Common myeloid progenitor, CD34-positive (primary cell): ENCODE measurements around the gene ZNF180.

Experiments used
- CTCF ChIA-PET: fragments of 350-600 bp; sonication (Branson Sonifier 250); formaldehyde crosslinking; loops from one replicate; lab custom pipeline; 2021; ENCODE audit warnings: antibody characterized with exemption; lab: Charles Lee
- POLR2A ChIA-PET: fragments of 350-600 bp; sonication (Branson Sonifier 250); formaldehyde crosslinking; loops from one replicate; lab custom pipeline; 2021; ENCODE audit warnings: antibody characterized with exemption; lab: Charles Lee
- DNase-seq, 3 donors: peaks; one replicate each; pipeline versions ENCODE4 v3.0.0 to v3.0.0-alpha.2; 2013
- H3K27ac ChIP-seq, 2 experiments: 1 replicate in 1 of 2; 2 replicates in 1 of 2; pipeline ENCODE4 v1.7.0; 2013; ENCODE audit warnings: inconsistent platforms in 2 of 2, low read length in 2 of 2, mild to moderate bottlenecking in 2 of 2, low read depth in 1 of 2, moderate library complexity in 1 of 2; ENCODE audit not compliant: severe bottlenecking in 2 of 2, insufficient read depth in 1 of 2, poor library complexity in 1 of 2
- H3K27me3 ChIP-seq, 5 experiments: replicated peaks in 2 of 5; 1 replicate in 3 of 5; 2 replicates in 2 of 5; pipeline versions ENCODE4 v1.6.1 to v1.7.0; 2013; ENCODE audit warnings: low read length in 4 of 5, mild to moderate bottlenecking in 2 of 5, moderate library complexity in 2 of 5, inconsistent platforms in 1 of 5; ENCODE audit not compliant: insufficient read depth in 5 of 5, control insufficient read depth in 4 of 5
- H3K36me3 ChIP-seq, 4 experiments: 1 replicate in 2 of 4; 2 replicates in 2 of 4; pipeline versions ENCODE4 v1.6.1 to v1.7.0; 2013; ENCODE audit warnings: low read length in 3 of 4, control low read depth in 1 of 4, mild to moderate bottlenecking in 1 of 4; ENCODE audit not compliant: control insufficient read depth in 4 of 4, insufficient read depth in 4 of 4
- H3K4me1 ChIP-seq, 4 experiments: 1 replicate in 3 of 4; 2 replicates in 1 of 4; pipeline versions ENCODE4 v1.6.1 to v1.7.1; 2013; ENCODE audit warnings: low read length in 3 of 4, mild to moderate bottlenecking in 3 of 4, control low read depth in 1 of 4, inconsistent platforms in 1 of 4, moderate library complexity in 1 of 4; ENCODE audit not compliant: control insufficient read depth in 4 of 4, insufficient read depth in 4 of 4; ENCODE audit errors: control extremely low read depth in 1 of 4
- H3K4me3 ChIP-seq, 7 experiments: 1 replicate in 4 of 7; 2 replicates in 3 of 7; pipeline versions ENCODE4 v1.5.1 to v1.7.0; 2013; ENCODE audit warnings: mild to moderate bottlenecking in 7 of 7, low read length in 6 of 7, moderate library complexity in 6 of 7, inconsistent platforms in 2 of 7, low read depth in 2 of 7, control low read depth in 1 of 7; ENCODE audit not compliant: insufficient read depth in 4 of 7, control insufficient read depth in 1 of 7; ENCODE audit errors: extremely low read depth in 1 of 7
- H3K9me3 ChIP-seq, 5 experiments: 1 replicate in 4 of 5; 2 replicates in 1 of 5; pipeline versions ENCODE4 v1.6.1 to v1.7.1; 2013; ENCODE audit warnings: low read length in 4 of 5, mild to moderate bottlenecking in 2 of 5, inconsistent platforms in 1 of 5, low read depth in 1 of 5, moderate library complexity in 1 of 5; ENCODE audit not compliant: control insufficient read depth in 4 of 5, insufficient read depth in 2 of 5; ENCODE audit errors: control extremely low read depth in 1 of 5
- WGBS: methylation state at CpG from one replicate; pipeline ENCODE4 v1.1.5; 2013; ENCODE audit not compliant: insufficient coverage; 5-methylcytosine and 5-hydroxymethylcytosine counted together

The ZNF180 gene

GRCh38 chr19:44525721-44526430, 25.6 kb upstream of the ZNF180 start:
- no peak overlapping the region for H3K4me3 ChIP-seq
- no peak overlapping the region for H3K27ac ChIP-seq
- no peak for DNase-seq
- CTCF ChIA-PET, result interaction anchor here (1.3 kb wide), 1 partner anchor 9 kb away, joined by 3 read pairs; no protein-coding TSS in a partner anchor
- 25% methylated on average over 4 of the region's 4 CpGs for WGBS
- no peaks in the 10 kb centered on the region for H3K36me3 ChIP-seq
- no peaks in the 10 kb centered on the region for H3K4me1 ChIP-seq
- POLR2A ChIA-PET, result no interaction called here
- peaks cover 0 to 9% (median 3%) of the 10 kb centered on the region in 5 experiments for H3K27me3 ChIP-seq
- H3K9me3 ChIP-seq, result peaks cover 0 to 3% (median 0%) of the 10 kb centered on the region in 5 experiments

GRCh38 chr19:44521370-44521769, 21.0 kb upstream of the ZNF180 start:
- DNase-seq, result no peak
- WGBS, result 92% methylated on average over 2 of the region's 2 CpGs
- CTCF ChIA-PET, result no interaction called here
- POLR2A ChIA-PET, result no interaction called here
- no peak overlapping the region for H3K27ac ChIP-seq
- H3K36me3 ChIP-seq, result no peaks in the 10 kb centered on the region
- H3K4me1 ChIP-seq, result no peaks in the 10 kb centered on the region
- H3K4me3 ChIP-seq, result no peak overlapping the region
- H3K9me3 ChIP-seq, result peaks cover 0 to 3% (median 0%) of the 10 kb centered on the region in 5 experiments
- peaks cover 0 to 9% (median 0%) of the 10 kb centered on the region in 5 experiments for H3K27me3 ChIP-seq

GRCh38 chr19:44517146-44517545, 16.8 kb upstream of the ZNF180 start:
- Histone ChIP-seq H3K4me1 (peaks cover 0 to 2% (median 0%) of the 10 kb centered on the region in 4 experiments), H3K27ac (no peak overlapping the region), H3K9me3 (peaks cover 0 to 2% (median 0%) of the 10 kb centered on the region in 5 experiments), H3K36me3 (no peaks in the 10 kb centered on the region), H3K4me3 (no peak overlapping the region), H3K27me3 (peaks cover 0 to 3% (median 0%) of the 10 kb centered on the region in 5 experiments)
- CTCF ChIA-PET, result interaction anchor here (1.3 kb wide), 1 partner anchor 9 kb away, joined by 3 read pairs; no protein-coding TSS in a partner anchor
- DNase-seq, result no peak
- 86% methylated on average over 5 of the region's 7 CpGs for WGBS
- POLR2A ChIA-PET, result no interaction called here

GRCh38 chr19:44515907-44516306, 15.6 kb upstream of the ZNF180 start:
- ChIA-PET CTCF (no interaction called here), POLR2A (no interaction called here)
- DNase-seq, result no peak
- WGBS, result 82% methylated on average over 1 of the region's 1 CpG
- H3K36me3 ChIP-seq, result no peaks in the 10 kb centered on the region
- H3K27me3 ChIP-seq, result peaks cover 0 to 3% (median 0%) of the 10 kb centered on the region in 5 experiments
- peaks cover 0 to 2% (median 0%) of the 10 kb centered on the region in 4 experiments for H3K4me1 ChIP-seq
- no peak overlapping the region for H3K4me3 ChIP-seq
- no peak overlapping the region for H3K27ac ChIP-seq
- H3K9me3 ChIP-seq, result peaks cover 0 to 2% (median 0%) of the 10 kb centered on the region in 5 experiments

GRCh38 chr19:44515031-44515430, 14.7 kb upstream of the ZNF180 start:
- Histone ChIP-seq H3K27ac (no peak overlapping the region), H3K4me1 (peaks cover 0 to 2% (median 0%) of the 10 kb centered on the region in 4 experiments), H3K9me3 (peaks cover 0 to 2% (median 0%) of the 10 kb centered on the region in 5 experiments), H3K4me3 (no peak overlapping the region), H3K36me3 (no peaks in the 10 kb centered on the region), H3K27me3 (no peaks in the 10 kb centered on the region)
- POLR2A ChIA-PET, result no interaction called here
- CTCF ChIA-PET, result no interaction called here
- no peak for DNase-seq
- 100% methylated on average over 1 of the region's 3 CpGs for WGBS

GRCh38 chr19:44512326-44513298, 12.3 kb upstream of the ZNF180 start:
- WGBS, result 49% methylated on average over 7 of the region's 12 CpGs
- peaks cover 0 to 2% (median 0%) of the 10 kb centered on the region in 4 experiments for H3K4me1 ChIP-seq
- CTCF ChIA-PET, result interaction anchor here (1.3 kb wide), 1 partner anchor 13 kb away, joined by 4 read pairs; the partner anchor contains the start of gene ZNF180
- peak; percentile 38 to 61 (median 60) for DNase-seq
- peaks cover 0 to 2% (median 0%) of the 10 kb centered on the region in 5 experiments for H3K9me3 ChIP-seq
- H3K36me3 ChIP-seq, result no peaks in the 10 kb centered on the region
- peaks cover 0 to 12% (median 0%) of the 10 kb centered on the region in 5 experiments for H3K27me3 ChIP-seq
- no peak overlapping the region for H3K4me3 ChIP-seq
- no peak overlapping the region for H3K27ac ChIP-seq
- POLR2A ChIA-PET, result no interaction called here
